Activated CD4-positive, alpha-beta T cell treated with anti-CD3 and anti-CD28 coated beads, Interleukin-2, Interleukin-4, amounts not matched to agents 100 ng/mL and 50 ng/mL, durations not matched to agents 16 hours and 8 hours (primary cell): ENCODE results near the gene SSX2IP.
"Not testable (repeated sequence)": the region's sequence is repeated elsewhere in the genome, so short reads cannot be mapped to it uniquely, and the experiment has no call there.

ENCODE experiments used
- DNase-seq: peaks from one replicate; pipeline ENCODE4 v3.0.0-alpha.2; 2020; ENCODE audit warnings: low spot score

Gene SSX2IP

DNA sequence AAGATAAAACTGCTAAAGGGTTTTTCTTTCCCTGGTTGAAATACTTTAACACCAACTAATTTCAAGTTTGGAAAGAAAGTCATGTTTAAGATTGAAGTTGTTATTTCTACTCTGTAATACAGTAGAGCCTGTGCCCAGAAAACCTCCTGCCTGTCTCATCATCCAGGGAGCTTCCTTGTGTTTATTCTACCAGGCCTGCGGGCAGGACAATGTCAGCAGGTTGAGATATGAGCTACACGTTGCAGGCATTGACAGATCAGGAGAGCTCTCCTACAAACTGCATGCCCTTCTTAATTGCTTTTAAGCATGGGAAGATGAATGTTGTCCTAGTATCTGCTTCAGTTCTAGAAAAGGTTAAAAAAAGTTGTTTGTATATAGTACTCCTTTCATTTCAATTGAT, 72.9 kb downstream of the SSX2IP start:
- DNase-seq: no peak

DNA sequence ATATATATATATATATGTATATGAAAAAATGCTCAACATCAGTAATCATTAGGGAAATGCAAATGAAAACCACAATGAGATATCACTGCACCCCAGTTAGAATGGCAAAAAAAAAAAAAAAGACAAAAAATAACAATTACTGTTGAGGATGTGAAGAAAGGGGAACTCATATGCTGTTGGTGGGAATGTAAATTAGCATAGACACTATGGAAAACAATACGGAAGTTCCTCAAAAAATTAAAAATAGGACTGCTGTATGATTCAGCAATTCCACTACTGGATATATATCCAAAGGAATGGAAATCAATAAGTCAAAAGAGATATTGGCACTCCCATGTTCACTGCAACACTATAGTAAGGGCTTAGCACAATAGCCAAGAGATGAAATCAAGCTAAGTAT, 74.5 kb downstream of the SSX2IP start:
- no peak for DNase-seq

DNA sequence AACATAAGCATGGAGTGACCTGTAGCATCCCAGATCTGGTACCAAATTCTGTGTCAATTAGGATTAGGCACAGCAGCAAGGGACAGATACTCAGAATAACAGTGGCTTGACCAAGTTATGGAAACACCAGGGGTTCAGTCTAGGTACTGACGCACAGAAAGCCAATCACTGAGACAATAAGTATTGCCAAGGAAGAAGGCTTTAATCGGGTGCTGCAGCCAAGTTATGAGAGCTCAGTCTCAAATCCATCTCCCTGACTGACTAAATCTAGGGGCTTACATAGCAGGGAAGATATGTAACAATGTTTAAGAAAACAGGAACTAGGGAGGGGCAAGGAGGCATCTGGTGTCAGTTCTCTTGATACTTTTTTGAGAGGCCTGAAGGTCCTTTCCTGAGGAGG, 76.4 kb downstream of the SSX2IP start:
- DNase-seq: no peak

DNA sequence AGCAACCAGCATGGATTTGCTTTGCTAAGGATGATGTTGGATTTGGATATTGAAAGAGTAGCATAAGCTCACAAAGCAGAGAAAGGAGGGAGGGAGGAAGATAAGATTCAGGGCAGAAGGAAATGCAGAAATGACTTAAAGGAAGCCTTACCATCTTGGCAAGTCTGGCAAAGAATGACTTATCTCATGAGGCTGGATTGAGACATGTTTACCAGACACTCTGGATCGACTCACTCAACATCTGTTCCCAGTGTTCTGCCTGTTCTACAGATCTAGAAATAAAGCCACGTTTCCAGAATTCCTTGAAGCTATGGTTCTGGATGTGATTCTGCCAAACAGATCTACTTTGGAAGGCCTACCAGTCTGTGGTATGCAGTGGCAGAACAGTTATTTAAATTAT, 77.2 kb downstream of the SSX2IP start:
- DNase-seq: no peak

DNA sequence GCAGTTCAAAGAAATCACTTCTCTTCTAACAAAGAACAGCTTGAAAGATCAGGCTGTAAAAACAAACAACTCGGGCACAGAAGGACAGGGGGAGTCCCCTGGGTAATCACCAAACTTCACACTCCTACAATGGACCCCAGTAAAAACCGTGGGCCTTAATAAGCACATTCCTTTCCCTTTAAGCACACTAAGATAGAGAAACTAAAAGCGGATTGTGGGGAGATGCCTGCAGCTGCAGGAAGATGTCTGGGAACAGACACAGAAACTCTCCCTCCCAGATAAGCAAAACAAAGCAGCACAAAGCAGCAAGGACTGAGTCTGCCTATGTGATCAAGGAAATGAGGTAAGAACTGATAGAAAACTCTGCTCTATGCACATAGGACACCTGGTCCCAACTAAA, 78.5 kb downstream of the SSX2IP start:
- DNase-seq: no peak

DNA sequence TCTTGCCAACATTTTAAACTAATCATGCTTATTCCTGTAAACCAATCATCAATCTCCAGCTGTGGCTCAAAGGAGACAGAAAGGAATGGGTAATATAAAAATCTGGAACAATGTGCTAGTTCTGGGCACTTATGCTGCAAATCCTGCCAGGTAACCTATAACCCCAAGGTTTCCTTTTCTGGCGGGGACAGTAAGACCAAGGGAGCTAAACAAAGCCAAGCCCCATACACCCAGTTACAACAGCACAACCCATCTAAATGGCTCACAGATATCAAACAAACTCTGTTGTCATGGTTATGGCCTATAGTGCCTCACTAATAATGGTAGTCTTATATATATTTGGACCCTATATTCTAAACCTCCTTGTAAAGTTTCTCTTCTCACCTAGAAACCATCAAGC, 79.2 kb downstream of the SSX2IP start:
- no peak for DNase-seq

DNA sequence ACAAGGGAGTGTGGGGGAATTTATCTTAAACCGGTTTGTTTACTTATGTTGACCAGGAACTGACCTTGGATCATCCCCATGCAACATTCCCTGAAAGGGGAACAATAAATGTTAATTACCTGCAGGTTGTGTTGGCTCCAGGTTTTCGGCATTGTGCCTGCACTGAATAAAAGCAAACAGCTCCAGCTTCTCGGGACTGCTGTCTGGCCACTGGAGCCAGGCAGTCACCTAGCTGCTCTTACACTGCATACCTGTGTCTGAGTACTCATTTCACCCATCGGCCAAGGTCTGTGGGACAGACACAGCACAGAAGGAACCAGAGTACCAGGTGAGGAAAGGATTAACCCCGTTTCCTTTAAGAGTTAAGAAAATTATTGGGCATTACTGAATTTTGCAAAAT, 83.3 kb downstream of the SSX2IP start:
- no peak for DNase-seq

DNA sequence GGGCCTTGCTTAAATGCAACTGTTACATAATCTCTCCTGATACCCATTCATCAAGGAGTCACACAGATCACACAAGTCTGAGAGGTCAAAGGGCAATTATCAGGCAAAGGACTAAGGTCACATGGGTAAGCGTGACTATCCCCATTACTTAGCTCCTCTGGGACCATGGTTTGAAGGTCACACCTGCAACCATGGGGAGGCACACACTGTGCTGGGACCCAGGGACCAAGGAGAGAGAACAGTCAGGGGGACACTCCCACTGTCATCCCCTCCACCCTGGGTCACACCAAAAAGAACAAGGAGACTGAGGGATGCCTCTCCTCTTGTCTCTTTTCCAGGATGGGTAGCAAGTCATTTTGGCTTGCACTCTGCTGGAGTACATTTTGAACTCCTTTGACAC, 85.1 kb downstream of the SSX2IP start:
- DNase-seq: no peak

DNA sequence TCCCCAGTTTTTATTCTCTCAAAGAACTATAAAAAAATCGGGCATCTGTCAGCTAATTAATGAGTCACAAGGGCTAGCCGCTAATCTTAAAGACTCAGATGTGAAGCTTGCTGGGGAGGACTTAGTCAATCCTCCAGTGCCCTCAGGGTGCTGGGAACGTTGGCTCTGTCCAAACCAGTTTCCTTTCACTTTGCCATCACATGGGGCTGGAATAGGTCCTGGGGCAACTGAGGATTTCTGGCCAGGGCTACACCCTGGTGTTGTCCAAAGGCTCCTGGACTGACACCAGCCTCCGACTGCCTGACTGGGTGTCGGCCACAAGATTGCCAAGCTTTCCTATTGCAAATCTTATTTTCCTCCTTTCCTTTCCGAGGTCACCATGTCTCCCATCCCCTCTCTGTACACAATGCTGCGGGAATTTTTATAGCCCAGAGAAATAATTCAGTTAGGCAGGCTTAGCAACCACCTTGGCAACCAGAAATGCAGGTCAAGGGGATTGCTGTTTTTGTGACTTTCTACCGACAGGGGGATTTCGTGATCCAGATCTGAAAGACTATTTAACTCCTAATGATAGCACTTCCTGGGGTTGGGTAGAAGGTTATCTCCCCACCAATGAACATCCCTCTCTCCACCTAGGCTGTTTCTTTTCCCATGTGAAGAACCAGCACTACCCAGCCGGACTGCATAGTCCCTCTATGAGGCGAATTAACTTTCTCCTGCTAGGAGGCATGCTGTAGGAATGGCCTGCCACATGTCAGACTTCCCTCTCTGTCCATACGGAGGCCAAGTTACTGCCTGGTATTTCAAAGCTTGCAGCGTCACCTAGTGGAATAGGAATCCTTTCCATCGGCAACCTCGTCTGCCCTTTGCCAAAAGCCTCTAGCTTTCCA, 86.1 kb downstream of the SSX2IP start:
- DNase-seq: no peak

DNA sequence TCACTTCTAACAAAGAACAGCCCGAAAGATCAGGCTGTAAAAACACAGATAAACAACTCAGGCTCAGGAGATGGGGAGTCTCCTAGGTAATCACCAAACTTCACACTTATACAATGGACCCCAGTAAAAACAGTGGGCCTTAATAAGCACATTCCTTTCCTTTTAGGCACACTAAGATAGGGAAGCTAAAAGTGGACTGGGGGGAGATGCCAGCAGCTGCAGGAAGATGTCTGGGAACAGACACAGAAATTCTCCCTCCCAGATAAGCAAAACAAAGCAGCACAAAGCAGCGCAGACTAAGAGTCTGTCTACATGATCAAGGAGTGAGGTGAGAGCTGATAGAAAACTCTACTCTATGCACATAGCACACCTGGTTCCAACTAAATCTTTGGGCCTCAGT, 87.0 kb downstream of the SSX2IP start:
- DNase-seq: no peak

DNA sequence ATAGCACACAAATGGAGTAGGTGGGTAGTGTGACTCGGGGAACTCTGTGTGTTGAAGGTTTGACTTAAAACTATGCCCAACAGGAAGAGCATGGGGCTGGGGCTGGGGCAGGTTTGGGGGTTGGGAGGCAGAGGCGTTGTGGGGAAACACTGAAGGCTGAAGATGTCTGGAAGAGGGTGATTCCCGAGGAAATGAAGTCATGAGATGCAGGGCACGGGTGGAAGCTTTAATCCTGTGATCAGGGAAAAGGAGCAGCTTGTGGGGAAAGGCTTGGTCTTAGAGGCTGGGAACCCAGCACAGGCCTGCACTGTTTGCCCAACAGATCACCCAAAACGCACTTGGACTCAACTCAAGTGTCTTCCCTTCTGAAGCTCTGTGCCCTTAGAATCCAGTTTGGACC, 89.5 kb downstream of the SSX2IP start:
- DNase-seq: no peak

DNA sequence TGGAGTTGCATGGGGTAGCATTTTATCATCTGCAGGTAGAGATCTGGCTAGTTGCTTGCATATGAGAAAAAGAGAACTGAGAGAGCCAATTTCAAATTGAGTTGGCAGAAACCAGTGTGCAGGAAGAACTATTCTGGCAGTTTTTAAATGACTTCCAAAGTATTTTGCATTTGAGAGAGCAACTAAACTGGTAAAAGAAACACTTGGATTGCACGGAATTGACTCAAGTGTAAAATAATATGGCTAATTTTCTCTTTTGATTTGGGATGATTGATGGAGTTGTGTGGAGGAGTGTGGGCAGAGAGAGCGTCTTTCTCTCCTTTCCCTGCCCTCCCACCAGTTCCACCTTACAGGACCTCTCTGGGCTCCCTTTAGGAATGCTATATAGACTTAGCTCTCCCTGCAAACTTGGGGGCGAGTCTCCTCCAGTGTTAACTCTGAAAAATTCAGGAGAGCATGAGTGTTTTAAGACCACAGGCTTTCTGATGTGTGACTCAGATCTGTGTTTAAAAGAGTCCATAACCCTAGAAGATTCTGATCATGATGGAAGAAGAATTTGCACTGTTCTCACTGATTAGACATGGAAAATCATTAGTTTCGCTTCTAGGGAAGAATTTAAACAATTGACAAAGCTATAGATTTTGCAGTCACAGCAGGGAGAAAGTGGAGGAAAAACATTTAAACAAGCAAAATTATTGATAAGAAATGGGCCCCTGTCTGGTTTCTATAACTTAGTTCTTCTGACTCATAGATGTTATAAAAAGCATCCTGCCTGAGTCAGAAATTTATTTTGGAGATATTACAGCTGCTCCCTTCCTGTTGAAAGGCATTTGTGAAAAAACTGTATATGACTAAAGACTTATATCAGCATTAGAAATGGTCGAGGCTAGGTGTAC, 91.2 kb downstream of the SSX2IP start:
- DNase-seq: peak; percentile 64

DNA sequence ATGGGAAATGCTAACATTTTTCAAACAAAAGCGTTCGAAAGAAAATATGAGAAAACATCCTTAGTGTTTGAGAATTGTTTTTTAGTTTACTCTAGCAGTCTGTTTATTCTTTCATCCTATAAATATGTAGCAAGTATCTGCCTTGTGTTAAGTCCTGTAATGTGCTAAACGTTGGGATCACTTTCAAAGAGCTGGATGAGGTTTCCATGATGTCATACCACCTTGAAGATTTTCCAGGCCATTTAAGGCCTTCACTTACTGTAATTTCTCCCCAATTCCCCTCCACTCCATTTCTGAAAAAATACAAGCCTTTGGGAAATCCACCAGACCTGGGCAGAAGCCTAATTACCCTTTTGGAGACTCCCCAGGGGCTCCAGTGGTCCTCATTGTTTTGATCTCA, 91.8 kb downstream of the SSX2IP start:
- no peak for DNase-seq

DNA sequence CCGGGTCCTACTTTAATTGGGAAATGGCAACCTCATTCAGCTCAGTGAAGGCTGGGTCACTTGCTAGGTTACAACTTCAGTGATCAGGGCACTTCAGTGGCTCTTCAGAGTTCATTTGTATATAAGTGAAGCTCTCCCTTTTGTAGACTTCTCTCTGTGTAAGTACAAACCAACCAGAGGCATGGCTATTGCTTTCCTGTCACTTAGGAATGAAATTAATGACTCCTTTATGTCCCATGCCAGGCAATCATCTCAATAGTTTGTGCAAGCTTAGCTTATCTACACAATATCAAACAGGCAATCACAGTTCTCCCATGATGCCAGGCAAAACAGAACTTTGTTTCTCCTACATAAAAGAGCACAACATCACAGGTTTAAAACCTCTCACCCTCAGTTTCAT, 93.2 kb downstream of the SSX2IP start:
- DNase-seq: no peak

DNA sequence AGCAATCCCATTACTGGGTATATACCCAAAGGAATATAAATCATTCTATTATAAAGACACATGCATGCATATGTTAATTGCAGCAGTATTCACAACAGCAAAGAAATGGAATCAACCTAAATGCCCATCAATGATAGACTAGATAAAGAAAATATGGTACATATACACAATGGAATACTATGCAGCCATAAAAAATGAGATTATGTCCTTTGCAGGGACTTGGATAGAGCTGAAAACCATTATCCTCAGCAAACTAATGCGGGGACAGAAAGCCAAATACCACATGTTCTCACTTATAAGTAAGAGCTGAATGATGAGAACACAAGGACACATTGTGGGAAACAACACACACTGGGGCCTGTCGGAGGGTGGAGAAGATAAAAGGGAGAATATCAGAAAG, 95.3 kb downstream of the SSX2IP start:
- DNase-seq: not testable (repeated sequence)
